Testis (tissue), 3 donors: Measurements from ENCODE around the gene TTC3. TPM values are rescaled to one million over a fixed set of nuclear protein-coding genes. Genes with fewer than 3 reads are reported as not detected.

Experiments used
- DNase-seq: peaks from one replicate; pipeline ENCODE4 v3.0.0-alpha.2; 2019
- H3K27ac ChIP-seq, 2 donors: fragments of 200-600 bp; sonication (generic); one replicate each; pipeline ENCODE4 v1.5.1; 2019
- H3K27me3 ChIP-seq: fragments of 200-600 bp; sonication (generic); one replicate; pipeline ENCODE4 v1.5.1; 2019
- H3K36me3 ChIP-seq: fragments of 200-600 bp; sonication (generic); one replicate; pipeline ENCODE4 v1.5.1; 2017; ENCODE audit warnings: low read depth; ENCODE audit errors: missing control alignments
- H3K4me1 ChIP-seq: fragments of 200-600 bp; sonication (generic); one replicate; pipeline ENCODE4 v1.5.1; 2019
- H3K4me3 ChIP-seq, 2 donors: fragments of 200-600 bp; sonication (generic); one replicate each; pipeline ENCODE4 v1.5.1; 2017 to 2019
- H3K9me3 ChIP-seq: fragments of 200-600 bp; sonication (generic); one replicate; pipeline ENCODE4 v1.5.1; 2017
- CTCF ChIP-seq, 3 experiments: fragments of 450-650 bp in 2 of 3; fragments of 200-600 bp in 1 of 3; sonication (generic) in 1 of 3; IDR thresholded peaks; one replicate each; pipeline ENCODE4 v1.5.1; 2016 to 2019; ENCODE audit warnings: antibody characterized with exemption in 3 of 3, mild to moderate bottlenecking in 2 of 3, moderate library complexity in 1 of 3
- POLR2A ChIP-seq: fragments of 450-650 bp; IDR thresholded peaks from one replicate; pipeline ENCODE4 v1.6.1; 2017; ENCODE audit warnings: antibody characterized with exemption, mild to moderate bottlenecking, moderate library complexity
- WGBS, 2 donors: methylation state at CpG; one replicate each; pipeline ENCODE4 v1.1.5; 2018; 5-methylcytosine and 5-hydroxymethylcytosine counted together
- intact Hi-C: fragments of 100-400 bp; cut with DNase I; formaldehyde crosslinking; loops from one replicate; pipeline ENCODE4 v1.15.1; 2023; ENCODE audit warnings: low total_unique reads
- polyA plus RNA-seq: library from polyadenylated mRNA; stranded (reverse); fragments of 350-450 nt; fragmentation: Illumina TruSeq; extraction: RNeasy Lipid Tissue Mini Kit (QIAGEN cat#74804); gene quantifications from one replicate; pipeline ENCODE4 v1.2.3, GENCODE V29; 2014; ENCODE audit warnings: low read depth, low replicate concordance; ENCODE audit not compliant: insufficient read depth
- total RNA-seq, 2 donors: library from RNA; depleted of rRNA; stranded (reverse); fragments of >200 nt; gene quantifications; one replicate each; pipeline ENCODE4 v1.2.3, GENCODE V29; 2016

Gene TTC3
- total and polyA plus RNA-seq, 3 donors from 2014 or later, result 70.7 to 181 (median 154) TPM

- DNase-seq, result no peak
- no peak overlapping the region for H3K4me3 ChIP-seq
- 89 to 99% methylated on average over 3 to 4 of the region's 4 CpGs for WGBS, 2 donors
- intact Hi-C loops, result no loop called here
- H3K36me3 ChIP-seq, result no peaks in the 10 kb centered on the region
- no peaks in the 10 kb centered on the region for H3K27me3 ChIP-seq
- no peak for TF ChIP-seq POLR2A
- no peak for TF ChIP-seq CTCF (IDR thresholded peaks at IDR 0.05)
- H3K4me1 ChIP-seq, result no peaks in the 10 kb centered on the region
- H3K27ac ChIP-seq, result no peak overlapping the region
- no peaks in the 10 kb centered on the region for H3K9me3 ChIP-seq
These were observed 31.3 kb upstream of the TTC3 start for GRCh38 chr21:37041706-37042271.

GRCh38 chr21:37043818-37044217 is 29.2 kb upstream of the TTC3 start:
- H3K9me3 ChIP-seq, result no peaks in the 10 kb centered on the region
- no peak for DNase-seq
- 90% methylated on average over 6 of the region's 6 CpGs for WGBS, 2 donors
- no peaks in the 10 kb centered on the region for H3K27me3 ChIP-seq
- intact Hi-C loops, result no loop called here
- no peak overlapping the region for H3K27ac ChIP-seq
- H3K36me3 ChIP-seq, result no peaks in the 10 kb centered on the region
- TF ChIP-seq POLR2A (no peak), CTCF (IDR thresholded peaks at IDR 0.05) (no peak)
- H3K4me3 ChIP-seq, result no peak overlapping the region
- H3K4me1 ChIP-seq, result no peaks in the 10 kb centered on the region

GRCh38 chr21:37044643-37045042 is 28.4 kb upstream of the TTC3 start:
- Histone ChIP-seq H3K4me1 (no peaks in the 10 kb centered on the region), H3K36me3 (no peaks in the 10 kb centered on the region), H3K27ac (no peak overlapping the region), H3K4me3 (no peak overlapping the region), H3K27me3 (no peaks in the 10 kb centered on the region), H3K9me3 (no peaks in the 10 kb centered on the region)
- no peak for TF ChIP-seq CTCF (IDR thresholded peaks at IDR 0.05)
- no peak for TF ChIP-seq POLR2A
- intact Hi-C loops, result no loop called here
- 97 to 98% methylated on average over 3 of the region's 3 CpGs for WGBS, 2 donors
- DNase-seq, result no peak

- intact Hi-C loops, result no loop called here
- DNase-seq, result no peak
- no peak overlapping the region for H3K4me3 ChIP-seq
- no peak for TF ChIP-seq CTCF (IDR thresholded peaks at IDR 0.05)
- TF ChIP-seq POLR2A, result no peak
- no peaks in the 10 kb centered on the region for H3K4me1 ChIP-seq
- H3K36me3 ChIP-seq, result no peaks in the 10 kb centered on the region
- no peaks in the 10 kb centered on the region for H3K9me3 ChIP-seq
- 88 to 90% methylated on average over 6 of the region's 6 CpGs for WGBS, 2 donors
- no peaks in the 10 kb centered on the region for H3K27me3 ChIP-seq
- H3K27ac ChIP-seq, result no peak overlapping the region
These were observed 27.9 kb upstream of the TTC3 start for GRCh38 chr21:37045149-37045548.

GRCh38 chr21:37045556-37045955 is 27.5 kb upstream of the TTC3 start:
- WGBS, 2 donors, result 68 to 72% methylated on average over 6 of the region's 6 CpGs
- Histone ChIP-seq H3K27me3 (no peaks in the 10 kb centered on the region), H3K4me1 (no peaks in the 10 kb centered on the region), H3K4me3 (no peak overlapping the region), H3K9me3 (no peaks in the 10 kb centered on the region), H3K27ac (no peak overlapping the region), H3K36me3 (no peaks in the 10 kb centered on the region)
- intact Hi-C loops, result no loop called here
- TF ChIP-seq CTCF (IDR thresholded peaks at IDR 0.05) (no peak), POLR2A (no peak)
- DNase-seq, result no peak
